HEK293 (cell line): ENCODE measurements around the gene GAREM1.

ENCODE experiments used
- ZNF354C ChIP-seq: fragments of 450-650 bp; formaldehyde crosslinking; IDR thresholded peaks from 2 replicates; pipeline ENCODE4 v1.5.1; 2016; ENCODE audit warnings: missing biosample characterization, missing genetic modification characterization, low read depth, borderline replicate concordance
- ZNF792 ChIP-seq: fragments of 450-650 bp; formaldehyde crosslinking; IDR thresholded peaks from 2 replicates; pipeline ENCODE4 v1.5.1; 2016; ENCODE audit warnings: missing biosample characterization, missing genetic modification characterization
- TF ChIP-seq, protein P1 (sequence below): fragments of 450-650 bp; formaldehyde crosslinking; IDR thresholded peaks from 2 replicates; pipeline ENCODE4 v1.5.1; 2016; ENCODE audit warnings: missing biosample characterization, missing genetic modification characterization
- TF ChIP-seq, protein P2 (sequence below): fragments of 450-650 bp; formaldehyde crosslinking; IDR thresholded peaks from 2 replicates; pipeline ENCODE4 v1.5.1; 2016; ENCODE audit warnings: missing biosample characterization, missing genetic modification characterization

DNA sequence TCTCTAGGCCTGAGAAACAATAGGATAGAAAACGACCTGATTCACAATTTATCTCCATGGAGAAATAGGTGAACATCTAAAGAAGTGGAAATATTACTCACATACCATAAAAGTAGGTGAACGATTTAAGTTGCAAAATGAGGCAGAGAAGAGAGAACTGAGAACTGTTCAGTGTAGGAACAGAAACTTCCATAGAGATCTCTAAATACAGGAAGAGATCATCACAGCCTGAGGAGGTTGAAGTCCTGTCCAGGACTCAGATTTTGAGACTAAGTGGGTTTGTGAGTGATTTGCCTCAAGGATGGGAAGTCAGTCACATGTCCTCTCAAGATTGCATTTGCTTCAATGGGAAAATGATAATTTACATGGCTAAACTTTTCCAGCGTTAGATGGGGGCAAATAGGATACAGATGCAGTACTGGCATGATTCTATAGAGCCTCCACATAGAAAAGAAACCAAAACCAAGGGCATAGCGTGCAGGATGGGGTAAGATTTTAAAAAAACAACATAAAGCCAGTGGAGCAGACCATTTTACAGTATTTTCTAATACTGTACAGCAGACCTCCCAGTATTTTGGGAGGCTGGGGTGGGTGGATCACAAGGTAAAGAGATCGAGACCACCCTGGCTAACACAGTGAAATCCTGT lies 212.0 kb downstream of the GAREM1 start:
- TF ChIP-seq ZNF354C (no peak), ZNF792 (tag by site-specific recombination) (no peak)
- TF ChIP-seq, protein P1, sequence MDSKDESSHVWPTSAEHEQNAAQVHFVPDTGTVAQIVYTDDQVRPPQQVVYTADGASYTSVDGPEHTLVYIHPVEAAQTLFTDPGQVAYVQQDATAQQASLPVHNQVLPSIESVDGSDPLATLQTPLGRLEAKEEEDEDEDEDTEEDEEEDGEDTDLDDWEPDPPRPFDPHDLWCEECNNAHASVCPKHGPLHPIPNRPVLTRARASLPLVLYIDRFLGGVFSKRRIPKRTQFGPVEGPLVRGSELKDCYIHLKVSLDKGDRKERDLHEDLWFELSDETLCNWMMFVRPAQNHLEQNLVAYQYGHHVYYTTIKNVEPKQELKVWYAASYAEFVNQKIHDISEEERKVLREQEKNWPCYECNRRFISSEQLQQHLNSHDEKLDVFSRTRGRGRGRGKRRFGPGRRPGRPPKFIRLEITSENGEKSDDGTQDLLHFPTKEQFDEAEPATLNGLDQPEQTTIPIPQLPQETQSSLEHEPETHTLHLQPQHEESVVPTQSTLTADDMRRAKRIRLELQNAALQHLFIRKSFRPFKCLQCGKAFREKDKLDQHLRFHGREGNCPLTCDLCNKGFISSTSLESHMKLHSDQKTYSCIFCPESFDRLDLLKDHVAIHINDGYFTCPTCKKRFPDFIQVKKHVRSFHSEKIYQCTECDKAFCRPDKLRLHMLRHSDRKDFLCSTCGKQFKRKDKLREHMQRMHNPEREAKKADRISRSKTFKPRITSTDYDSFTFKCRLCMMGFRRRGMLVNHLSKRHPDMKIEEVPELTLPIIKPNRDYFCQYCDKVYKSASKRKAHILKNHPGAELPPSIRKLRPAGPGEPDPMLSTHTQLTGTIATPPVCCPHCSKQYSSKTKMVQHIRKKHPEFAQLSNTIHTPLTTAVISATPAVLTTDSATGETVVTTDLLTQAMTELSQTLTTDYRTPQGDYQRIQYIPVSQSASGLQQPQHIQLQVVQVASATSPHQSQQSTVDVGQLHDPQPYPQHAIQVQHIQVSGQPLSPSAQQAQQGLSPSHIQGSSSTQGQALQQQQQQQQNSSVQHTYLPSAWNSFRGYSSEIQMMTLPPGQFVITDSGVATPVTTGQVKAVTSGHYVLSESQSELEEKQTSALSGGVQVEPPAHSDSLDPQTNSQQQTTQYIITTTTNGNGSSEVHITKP (tag by site-specific recombination), result no peak
- TF ChIP-seq, protein P2, sequence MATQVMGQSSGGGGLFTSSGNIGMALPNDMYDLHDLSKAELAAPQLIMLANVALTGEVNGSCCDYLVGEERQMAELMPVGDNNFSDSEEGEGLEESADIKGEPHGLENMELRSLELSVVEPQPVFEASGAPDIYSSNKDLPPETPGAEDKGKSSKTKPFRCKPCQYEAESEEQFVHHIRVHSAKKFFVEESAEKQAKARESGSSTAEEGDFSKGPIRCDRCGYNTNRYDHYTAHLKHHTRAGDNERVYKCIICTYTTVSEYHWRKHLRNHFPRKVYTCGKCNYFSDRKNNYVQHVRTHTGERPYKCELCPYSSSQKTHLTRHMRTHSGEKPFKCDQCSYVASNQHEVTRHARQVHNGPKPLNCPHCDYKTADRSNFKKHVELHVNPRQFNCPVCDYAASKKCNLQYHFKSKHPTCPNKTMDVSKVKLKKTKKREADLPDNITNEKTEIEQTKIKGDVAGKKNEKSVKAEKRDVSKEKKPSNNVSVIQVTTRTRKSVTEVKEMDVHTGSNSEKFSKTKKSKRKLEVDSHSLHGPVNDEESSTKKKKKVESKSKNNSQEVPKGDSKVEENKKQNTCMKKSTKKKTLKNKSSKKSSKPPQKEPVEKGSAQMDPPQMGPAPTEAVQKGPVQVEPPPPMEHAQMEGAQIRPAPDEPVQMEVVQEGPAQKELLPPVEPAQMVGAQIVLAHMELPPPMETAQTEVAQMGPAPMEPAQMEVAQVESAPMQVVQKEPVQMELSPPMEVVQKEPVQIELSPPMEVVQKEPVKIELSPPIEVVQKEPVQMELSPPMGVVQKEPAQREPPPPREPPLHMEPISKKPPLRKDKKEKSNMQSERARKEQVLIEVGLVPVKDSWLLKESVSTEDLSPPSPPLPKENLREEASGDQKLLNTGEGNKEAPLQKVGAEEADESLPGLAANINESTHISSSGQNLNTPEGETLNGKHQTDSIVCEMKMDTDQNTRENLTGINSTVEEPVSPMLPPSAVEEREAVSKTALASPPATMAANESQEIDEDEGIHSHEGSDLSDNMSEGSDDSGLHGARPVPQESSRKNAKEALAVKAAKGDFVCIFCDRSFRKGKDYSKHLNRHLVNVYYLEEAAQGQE, result no peak
